GM19324 (cell line): ENCODE results near the gene NDUFS2.

Source experiments
- ATAC-seq: cut with Tn5 transposase; IDR thresholded peaks from one replicate; pipeline ENCODE4 v1.9.1; 2021; ENCODE audit warnings: mild to moderate bottlenecking, moderate library complexity; ENCODE audit not compliant: unreplicated experiment, low FRiP score

The NDUFS2 gene

DNA sequence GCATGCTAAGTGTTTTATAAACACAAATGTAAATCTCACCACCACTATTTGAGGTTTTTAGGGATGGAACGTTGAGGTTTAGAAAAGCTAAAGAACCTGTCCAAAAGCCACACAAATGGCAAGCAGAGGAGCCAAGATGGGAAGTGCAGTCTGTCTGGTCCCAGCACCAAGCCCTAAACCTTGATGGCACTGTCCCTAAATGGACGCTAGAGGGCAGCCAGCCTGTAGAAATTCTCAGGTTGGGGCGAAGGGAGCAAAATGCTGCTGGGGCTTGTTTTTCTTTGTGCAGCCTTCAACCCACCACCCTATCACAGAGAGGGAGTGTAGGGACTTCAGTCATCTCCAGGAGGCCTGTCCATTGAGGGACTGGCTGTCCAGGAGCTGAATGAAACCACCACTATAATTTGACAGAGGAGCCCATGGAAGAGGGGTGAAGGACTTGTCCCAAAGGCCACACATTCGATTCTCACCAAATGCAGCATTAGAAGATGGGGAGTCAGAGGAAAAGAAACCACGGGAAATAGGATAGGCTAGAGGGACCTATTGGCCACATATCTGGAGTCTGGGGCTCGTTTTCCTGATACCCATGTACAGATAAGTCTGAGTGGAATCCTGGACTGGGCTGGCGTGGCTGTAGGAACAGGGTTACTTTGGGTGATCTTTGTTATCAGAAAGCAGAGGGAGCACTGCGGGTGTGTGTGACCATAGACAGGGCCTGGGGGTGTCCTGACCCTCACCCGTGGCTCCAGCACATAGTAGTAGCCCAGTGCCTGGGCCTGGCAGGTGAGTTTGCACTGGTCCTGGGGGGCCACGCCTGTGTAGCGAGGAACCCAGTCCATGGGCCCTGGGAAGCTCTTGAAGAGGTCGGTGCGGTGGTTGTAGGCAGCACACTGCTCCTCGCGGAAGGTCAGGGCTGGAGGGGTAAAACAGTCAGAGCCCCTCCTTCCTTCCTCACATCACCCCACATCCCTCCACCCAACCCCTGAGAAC, 9.4 kb upstream of the NDUFS2 start:
- ATAC-seq, result peak; percentile 53

DNA sequence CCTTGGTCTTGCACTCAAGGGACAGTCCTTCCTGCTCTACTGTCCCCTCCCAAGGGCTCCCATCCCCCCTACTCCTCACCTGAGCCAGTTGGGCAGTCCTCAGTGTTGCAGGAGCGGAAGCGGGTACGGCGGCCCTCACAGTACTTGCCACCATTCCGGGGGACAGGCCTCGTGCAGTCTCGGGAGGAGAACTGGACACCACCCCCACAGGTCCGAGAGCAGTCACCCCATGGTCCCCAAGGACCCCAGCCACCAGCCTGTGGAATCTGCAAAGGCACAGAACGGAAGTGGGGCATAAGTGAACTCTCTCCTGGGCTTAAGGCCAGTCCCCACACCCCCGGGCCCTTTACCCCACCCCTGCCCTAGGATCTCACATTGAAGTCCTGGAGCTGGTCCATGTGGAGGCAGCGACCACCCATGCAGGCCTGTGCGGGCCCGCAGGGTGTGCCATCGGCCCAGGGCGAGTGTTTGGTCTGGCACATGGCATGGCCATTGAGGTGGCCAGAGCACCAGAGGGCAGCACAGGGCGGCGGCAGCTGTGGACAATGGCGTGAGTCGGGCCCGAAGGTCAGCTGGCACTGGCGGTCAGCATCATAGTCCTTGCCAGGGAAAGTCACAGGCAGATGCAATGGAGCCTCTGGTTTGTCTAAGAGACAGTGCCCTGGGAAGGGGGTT, 8.5 kb upstream of the NDUFS2 start:
- ATAC-seq, result no peak

DNA sequence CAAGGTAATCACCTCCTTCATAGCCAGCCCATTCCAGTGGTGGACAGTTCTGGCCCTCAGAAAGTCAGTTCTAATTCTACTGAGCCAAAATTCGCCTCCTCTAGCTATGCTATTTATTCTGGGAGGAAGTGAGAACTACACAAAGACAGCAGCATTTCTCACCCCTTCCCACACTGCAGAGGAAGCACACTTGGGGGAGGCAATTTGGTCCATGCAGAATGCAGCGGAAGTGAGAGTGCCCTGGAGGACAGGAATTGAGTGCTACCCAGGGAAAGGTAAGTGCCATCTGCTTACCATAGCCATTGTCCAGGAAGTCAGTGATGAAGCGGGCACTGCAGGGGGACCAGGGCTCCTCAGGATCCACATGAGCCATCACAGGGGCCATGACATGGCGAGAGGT, 7.0 kb upstream of the NDUFS2 start:
- no peak for ATAC-seq

DNA sequence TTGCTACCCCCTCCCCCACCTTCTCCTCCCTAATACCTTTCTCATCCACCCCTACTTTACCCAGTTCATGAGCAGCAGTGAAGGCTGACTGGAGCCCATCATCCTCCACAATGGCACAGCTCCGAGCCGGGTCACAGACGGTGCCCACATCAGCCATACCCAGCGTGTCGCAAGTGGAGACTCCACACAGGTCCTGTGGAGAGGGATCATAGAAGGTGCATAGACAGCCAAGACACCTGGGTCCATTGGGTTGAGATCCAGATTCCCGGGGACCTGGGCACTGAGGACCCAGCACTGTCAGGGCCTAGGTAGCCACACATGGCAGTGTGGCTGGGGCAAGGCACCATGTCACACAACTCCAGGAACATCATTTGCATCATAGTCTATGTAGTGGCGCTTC, 6.1 kb upstream of the NDUFS2 start:
- no peak for ATAC-seq

DNA sequence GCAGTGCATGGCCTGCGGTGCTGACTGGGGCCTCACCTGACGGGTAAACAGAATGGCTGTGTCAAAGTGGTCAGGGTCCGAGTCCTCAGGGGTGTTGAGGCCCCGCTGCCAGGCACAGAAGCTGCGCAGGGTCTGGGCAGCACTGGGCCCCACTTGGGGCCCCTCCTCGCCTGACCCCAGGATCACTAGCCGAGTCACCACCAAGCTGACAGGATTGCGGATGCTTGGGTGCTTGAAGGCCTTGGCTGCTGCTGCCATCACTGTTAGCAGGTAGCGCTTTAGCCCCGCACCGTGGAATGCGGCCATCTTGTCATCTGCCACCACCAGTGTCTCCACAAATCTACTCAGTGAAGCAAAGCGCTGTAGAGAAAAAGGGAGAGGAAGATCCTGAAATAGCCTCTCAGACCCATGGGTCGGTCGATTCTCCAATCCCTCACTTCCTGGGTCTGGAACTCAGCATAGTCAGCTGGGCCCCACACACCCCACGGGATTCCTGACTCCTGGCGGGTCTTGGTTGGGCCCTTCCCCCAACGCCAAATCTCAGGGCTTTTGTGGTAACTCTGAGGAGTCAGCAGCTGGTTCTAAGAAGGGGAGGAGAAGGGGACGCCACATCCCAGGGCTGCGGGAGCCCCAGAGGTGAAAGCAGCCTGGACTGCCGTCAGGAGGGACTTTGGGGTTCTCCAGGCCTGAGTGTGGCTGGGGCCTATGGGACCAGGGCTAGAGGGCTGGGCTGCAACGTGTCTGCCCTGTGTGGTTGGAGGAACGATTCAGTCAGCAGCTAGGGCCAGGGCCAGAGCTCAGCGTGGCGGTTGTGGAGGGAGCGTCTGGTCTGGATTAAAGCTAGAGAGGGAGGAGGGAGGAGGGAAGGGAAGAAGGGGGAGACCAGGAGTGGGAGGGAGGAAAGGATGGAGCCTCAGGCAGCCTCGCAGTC, 5.4 kb upstream of the NDUFS2 start:
- no peak for ATAC-seq

DNA sequence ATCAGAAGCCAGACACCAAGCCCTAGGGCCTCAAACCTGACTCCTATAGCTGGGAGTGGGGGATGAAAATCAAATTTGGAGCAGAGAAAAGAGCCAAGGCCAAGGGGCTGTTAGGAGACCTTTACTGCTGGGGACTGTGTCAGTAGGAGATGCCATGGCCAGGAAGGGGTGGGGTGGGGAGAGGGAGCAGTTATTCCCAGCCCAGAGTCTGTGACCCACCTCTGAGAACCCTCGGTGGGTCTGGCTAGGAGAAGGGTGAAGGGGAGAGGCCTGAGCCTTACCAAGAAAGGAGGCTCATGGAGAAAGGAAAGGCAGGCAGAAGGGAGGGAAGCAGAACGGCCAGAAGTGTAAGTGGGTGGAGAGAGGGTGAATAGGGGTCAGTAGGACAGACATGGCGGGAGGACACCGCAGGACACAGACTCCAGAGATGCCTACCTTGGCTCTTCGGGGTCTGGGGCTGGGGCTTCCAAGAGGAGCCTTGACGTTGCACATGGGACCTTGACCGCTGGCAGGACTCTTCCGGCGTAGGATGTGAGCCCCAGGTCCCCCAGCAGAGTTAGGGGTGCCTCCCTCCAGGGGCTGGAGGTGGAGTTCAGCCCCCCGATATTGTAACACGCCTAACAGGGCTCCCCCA, 4.5 kb upstream of the NDUFS2 start:
- ATAC-seq, result no peak

DNA sequence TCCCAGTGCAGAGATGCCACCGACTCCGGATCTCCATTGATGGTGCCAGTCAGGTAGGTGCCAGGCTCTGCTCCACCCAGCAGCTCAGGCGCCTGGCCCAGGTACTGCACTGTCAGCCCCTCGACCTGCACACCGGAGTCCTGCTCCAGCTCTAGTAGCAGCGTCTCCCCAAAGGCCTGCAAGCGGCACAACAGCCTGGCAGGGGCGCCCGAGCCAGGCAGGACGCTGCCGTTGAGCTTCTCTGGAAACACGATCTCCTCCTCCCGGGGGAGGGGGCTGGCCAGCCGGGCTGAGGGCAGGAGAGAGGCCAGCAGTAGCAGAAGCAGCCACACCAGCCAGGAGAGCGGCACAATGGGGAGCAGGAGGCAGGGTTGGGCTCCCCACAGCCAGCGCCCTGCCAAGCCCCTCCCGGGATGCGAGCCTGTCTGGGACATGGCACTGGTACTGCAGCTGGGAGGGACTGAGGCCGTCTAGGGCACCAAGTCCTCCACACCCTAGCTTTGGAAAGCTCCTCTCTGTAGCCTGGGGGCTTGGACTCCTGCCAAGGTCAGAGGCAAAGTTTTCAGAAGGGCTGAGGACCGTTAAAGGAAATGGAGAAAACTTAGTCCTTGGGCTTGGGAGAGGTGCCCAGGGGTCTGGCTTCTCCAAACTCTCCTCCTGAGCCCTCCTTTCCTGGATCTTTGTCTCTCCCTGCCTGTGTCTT, 3.8 kb upstream of the NDUFS2 start:
- ATAC-seq, result no peak

DNA sequence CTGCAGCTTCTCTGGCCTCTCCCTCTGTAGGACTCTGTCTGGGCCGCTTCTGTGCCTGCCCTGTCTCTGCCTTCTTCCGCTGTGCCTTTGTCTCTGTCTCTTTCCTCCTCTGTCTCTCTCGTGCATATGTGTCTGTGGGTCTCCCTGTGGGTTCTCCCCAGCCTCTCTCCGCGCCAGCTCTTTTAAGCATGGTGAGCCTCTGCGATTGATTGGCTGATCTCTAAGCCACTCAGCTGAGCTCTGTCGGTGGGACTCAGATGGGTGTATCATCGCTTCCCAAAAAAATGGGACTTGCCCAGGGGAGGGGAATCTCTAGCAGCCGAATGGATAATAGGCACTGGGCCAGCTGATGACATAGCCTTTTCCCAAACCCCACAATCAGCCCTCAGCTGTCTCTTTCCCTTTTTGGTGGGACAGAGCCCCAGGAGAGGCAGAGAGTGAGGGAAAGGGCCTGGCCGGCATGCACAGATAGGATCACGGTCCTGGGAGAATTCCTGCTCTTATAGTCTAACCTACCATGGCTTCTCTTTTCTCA, 3.2 kb upstream of the NDUFS2 start, which contains the start of gene ADAMTS4:
ADAMTS4 (minus strand) TSS at position 158 of the 535 bp plus-strand sequence. CDS start 427 bp downstream, outside the sequence.
- ATAC-seq, result no peak

DNA sequence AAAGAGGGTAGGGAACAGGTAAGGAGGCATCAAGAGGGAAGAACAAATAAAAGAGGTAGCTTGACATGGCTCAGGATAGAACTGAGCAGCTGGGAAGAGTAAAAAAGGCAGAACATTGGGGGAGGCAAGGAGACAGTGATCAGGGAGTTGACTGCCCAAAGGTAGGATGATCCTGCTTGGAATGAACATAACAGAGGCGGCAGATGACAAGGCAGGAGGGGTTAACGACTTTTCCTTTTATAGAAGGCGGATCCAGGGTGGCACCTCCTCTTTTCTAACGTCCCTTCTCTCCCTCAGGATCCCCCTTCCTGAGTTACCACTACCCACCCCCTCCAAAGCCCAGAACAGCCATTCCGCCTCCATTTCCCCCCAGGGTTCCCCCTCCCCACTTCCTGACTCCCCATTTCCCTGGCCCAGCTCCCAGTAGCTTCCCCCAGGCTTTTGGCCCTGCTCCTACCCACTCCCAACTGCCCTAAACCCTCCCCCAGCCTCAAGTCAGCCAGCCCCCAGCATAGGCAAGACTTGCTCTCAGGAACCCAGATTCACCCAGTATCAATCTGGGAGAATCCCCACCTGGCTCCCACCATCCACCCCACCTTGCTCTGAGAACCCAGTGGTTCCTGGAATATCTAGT, 2.5 kb upstream of the NDUFS2 start:
- no peak for ATAC-seq

DNA sequence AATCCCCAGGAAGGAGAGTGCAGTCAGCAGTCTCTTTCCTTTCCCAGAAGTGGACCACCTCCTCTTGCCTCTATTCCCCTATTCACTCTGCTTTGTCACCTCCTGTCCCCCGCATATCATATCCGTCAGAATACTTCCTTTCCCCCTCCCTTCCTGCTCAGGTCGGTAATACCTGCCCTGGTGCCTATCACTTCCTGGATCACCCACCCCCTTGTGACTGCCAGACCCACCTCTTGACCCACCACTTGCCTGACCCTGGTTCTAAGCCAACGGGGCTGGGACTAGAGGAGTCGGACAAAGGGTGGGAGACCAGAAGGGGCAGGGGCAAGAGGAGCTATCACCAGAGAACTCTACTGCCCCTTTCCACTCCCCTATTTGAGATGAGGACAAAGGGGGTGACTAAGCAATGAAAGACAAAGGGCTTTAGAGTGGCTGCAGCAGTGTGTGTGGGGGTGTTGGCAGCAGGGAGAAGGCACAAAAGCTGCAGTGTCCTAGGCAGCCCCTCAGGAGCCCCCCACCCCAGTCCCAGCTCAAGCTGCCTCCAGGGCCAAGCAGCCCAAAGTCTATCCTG, 1.7 kb upstream of the NDUFS2 start:
- ATAC-seq, result no peak

DNA sequence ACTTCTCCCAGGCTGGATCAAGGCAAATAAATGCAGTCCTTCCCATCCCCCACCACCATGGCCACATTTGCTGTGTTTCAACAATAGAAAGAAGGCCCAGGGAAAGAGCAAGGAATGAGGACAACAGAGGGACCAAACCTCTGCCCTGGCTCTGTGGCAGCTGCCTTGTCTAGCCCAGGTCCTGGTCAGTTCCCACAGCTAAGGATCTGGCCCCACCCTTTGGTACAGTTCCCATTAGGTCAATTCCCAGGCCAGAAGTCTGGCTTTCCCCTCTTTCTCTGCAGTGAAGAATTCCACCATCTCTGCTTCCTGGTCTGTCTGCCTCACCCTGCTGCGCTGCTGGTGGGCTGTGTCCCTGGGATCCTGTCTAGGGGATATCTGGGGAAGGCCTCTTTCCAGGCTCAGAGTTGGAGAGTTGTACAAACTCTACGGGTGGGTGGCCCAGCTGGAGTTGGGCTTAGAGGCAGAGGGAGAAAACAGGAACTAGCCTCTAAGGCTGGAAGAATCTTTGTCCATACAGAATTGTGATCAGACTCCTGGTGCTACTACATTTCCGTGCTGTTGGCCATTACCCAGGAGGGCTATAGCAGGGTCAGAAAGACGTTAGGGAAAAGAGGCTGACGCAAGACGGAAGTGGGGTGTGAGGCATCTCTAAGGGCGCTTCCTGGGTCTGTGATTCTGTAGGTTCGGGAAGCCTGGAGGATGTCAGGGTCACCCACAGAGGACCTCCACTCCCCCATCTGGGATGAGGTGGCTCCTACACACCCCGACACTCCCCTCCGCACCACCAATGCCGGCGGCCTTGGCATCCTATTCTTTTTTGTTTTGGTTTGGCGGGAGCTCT, 953 bp upstream of the NDUFS2 start:
- no peak for ATAC-seq

DNA sequence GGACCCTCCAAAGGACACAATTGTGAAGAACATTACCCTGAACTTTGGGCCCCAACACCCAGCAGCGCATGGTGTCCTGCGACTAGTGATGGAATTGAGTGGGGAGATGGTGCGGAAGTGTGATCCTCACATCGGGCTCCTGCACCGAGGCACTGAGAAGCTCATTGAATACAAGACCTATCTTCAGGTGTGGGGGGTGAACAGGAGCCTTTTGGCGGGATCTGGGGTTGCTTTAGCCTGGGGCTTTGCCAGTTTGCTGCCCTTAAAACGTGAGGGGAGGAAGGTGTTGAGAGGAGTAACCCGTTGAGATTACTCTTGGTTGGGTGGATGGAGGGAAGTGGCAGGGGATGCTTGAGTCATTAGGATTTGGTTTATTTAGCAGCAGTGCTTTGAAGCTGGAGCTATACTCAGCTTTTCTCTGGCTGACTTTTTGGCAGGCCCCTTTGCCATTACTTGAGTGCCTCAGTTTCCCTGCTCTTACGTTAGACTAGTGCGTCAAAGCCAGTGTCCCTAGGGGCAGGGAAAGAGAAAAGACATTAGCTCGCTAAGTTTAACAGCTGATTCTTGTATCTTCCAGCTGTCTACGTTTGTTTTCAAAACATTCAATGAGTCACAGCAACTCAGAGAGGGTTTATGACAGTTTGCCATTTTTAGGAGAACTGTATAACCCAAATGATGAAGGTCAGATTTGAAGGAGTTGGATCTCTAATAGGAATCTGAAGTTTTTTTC, 4.4 kb downstream of the NDUFS2 start:
- ATAC-seq, result no peak

DNA sequence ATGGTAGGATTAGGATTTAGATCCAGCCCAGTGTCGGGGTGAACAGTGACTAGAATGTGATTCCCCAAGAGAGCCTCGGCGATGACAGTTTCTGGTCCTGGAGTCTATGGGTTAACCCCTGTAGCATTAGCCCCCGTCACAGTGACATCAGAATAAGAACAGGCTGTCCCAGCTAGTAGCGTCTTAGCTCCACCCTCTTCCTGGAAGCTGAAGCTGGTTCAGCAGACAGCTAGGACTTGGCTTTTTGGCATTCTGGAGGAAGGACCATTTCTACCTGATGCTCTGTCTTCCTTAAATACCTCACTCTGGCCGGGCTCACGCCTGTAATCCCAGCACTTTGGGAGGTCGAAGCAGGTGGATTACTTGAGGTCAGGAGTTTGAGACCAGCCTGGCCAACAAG, 5.0 kb downstream of the NDUFS2 start:
- no peak for ATAC-seq

DNA sequence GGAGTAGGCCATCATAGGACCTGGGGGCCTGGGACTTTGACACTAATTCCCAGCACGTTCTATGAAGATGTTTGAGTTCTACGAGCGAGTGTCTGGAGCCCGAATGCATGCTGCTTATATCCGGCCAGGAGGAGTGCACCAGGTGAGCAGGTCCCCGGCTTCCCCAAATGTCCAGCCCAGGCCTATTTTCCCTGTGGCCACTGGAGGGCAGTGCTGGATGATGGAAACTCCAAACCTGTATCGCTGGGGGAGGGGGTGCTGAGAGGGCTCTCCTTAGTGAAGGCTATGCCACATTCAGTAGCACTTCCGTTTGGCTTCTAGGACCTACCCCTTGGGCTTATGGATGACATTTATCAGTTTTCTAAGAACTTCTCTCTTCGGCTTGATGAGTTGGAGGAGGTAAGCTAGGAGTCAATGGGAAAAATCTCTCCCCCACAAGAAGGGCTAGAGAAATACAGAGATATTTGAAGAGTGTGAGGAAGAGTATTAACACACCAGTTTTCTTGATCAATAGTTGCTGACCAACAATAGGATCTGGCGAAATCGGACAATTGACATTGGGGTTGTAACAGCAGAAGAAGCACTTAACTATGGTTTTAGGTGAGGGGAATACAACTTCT, 7.7 kb downstream of the NDUFS2 start:
- ATAC-seq, result no peak

DNA sequence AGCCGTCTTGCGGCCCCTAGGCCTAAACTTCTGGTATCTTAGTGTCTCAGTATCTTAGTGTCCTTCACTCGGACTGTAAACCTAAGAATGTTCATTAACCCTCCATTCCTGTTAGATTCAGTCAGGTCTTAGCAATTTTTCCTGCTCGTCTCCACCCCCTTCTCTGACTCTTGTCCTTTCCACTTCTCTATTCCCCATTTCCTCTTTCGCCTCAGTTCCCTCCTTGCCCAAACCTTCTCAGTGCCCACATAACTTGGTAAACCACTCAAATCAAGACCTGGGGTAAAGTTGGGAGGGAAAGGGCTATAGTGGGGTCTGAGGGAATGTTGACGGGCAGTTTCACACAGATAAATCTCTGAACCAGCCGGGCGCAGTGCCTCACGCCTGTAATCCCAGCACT, 12.2 kb downstream of the NDUFS2 start:
- no peak for ATAC-seq

DNA sequence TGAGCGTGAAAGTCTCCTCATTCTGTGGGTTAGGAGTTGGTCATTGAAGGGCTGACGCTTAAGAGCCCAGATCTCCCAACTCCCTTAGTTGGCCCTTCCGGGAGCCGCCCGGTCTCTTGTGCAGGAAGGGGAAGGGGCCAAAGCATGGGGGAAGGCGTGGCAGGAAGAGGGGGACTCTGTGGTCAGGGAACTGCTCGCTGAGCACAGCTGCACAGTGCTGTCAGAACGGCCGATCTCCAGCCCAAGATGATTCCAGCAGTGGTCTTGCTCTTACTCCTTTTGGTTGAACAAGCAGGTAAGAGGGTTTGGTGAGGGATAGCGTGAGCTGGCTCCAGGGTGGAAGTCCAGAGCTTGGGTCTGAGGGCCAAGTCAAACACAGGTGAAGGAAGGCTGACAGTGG, 12.9 kb downstream of the NDUFS2 start, which contains the start of gene FCER1G:
FCER1G (plus strand) TSS at position 220 of the 400 bp plus-strand sequence; CDS start at position 247, 27 bp downstream.
- no peak for ATAC-seq
